Heart right ventricle (tissue), 16 donors: ENCODE data around the gene CRIP2. TPM values are rescaled to one million over a fixed set of nuclear protein-coding genes. Genes with fewer than 3 reads are reported as not detected.

ENCODE experiments used
- ATAC-seq, 8 donors: fragments of 200-7000 bp; cut with Tn5 transposase; one replicate each; pipeline ENCODE4 v1.9.1; 2020; ENCODE audit warnings: mild to moderate bottlenecking in 8 of 8, moderate library complexity in 8 of 8, moderate number of reproducible peaks in 1 of 8
- DNase-seq, 2 donors: peaks; one replicate each; pipeline ENCODE4 v3.0.0-alpha.2; 2020
- H3K27ac ChIP-seq, 10 donors: fragments of 200-600 bp; sonication (generic) in 2 of 10; one replicate each; pipeline versions ENCODE4 v1.5.0 to v1.8.0; 2020 to 2022; ENCODE audit warnings: mild to moderate bottlenecking in 3 of 10
- H3K27me3 ChIP-seq, 7 donors: fragments of 200-600 bp; one replicate each; pipeline ENCODE4 v1.8.0; 2021 to 2022; ENCODE audit warnings: mild to moderate bottlenecking in 2 of 7
- H3K36me3 ChIP-seq, 9 donors: fragments of 200-600 bp; sonication (generic) in 1 of 9; one replicate each; pipeline versions ENCODE4 v1.5.0 to v1.8.0; 2020 to 2022; ENCODE audit warnings: mild to moderate bottlenecking in 2 of 9
- H3K4me1 ChIP-seq, 9 donors: fragments of 200-600 bp; sonication (generic) in 1 of 9; one replicate each; pipeline versions ENCODE4 v1.5.0 to v1.8.0; 2020 to 2022; ENCODE audit warnings: mild to moderate bottlenecking in 4 of 9
- H3K4me3 ChIP-seq, 10 donors: fragments of 200-600 bp; sonication (generic) in 2 of 10; one replicate each; pipeline versions ENCODE4 v1.5.0 to v1.8.0; 2020 to 2022; ENCODE audit warnings: mild to moderate bottlenecking in 7 of 10, moderate library complexity in 2 of 10
- H3K9me3 ChIP-seq, 11 donors: fragments of 200-600 bp in 10 of 11; sonication (generic) in 2 of 11; one replicate each; pipeline versions ENCODE4 v1.5.0 to v1.8.0; 2013 to 2022; ENCODE audit warnings: mild to moderate bottlenecking in 2 of 11, control low read depth in 1 of 11, moderate library complexity in 1 of 11
- CTCF ChIP-seq, 9 donors: fragments of 200-600 bp; sonication (generic) in 2 of 9; IDR thresholded peaks; one replicate each; pipeline versions ENCODE4 v1.5.0 to v1.8.0; 2021 to 2022; ENCODE audit warnings: antibody characterized with exemption in 9 of 9, mild to moderate bottlenecking in 5 of 9, moderate library complexity in 1 of 9
- WGBS, 2 donors: extraction: QIAGEN DNeasy Blood & Tissue Kit; methylation state at CpG; one replicate each; pipeline ENCODE4 v1.1.7; 2013; ENCODE audit warnings: inconsistent platforms in 1 of 2; 5-methylcytosine and 5-hydroxymethylcytosine counted together
- intact Hi-C, 10 donors: fragments of 100-400 bp; cut with DNase I; formaldehyde crosslinking; loops; one replicate each; pipeline versions ENCODE4 v1.11.1 to v1.14.2; 2022
- polyA plus RNA-seq, 2 donors: library from polyadenylated mRNA; stranded (reverse); fragments of 200-250 nt; gene quantifications; one replicate each; pipeline ENCODE4 v1.2.3, GENCODE V29; 2013
- total RNA-seq, 10 donors: library from RNA; stranded (reverse); fragmentation: NEBNext Ultra II Directional in 3 of 10; extraction: Animal tissue kit (Norgen Biotek cat#: 25700) in 3 of 10; gene quantifications; one replicate each; pipeline versions ENCODE4 v1.2.1 to v1.2.4, GENCODE V29; 2021 to 2023
- donor health status: Arrhythmogenic right ventricular cardiomyopathy.
- donor health status: ischemic (EF 13 %, LVEDD 7.1; RV severe dilation, severe dysfunction).
- donor health status: healthy with polysubstance abuse.
- donor health status: DM: no; HTN: yes; CAD: no.
- donor health status: DM: no; HTN: no; CAD: no.
- donor health status: ischemic (EF 25% LVEDD 6.9; RV normal size, moderate dysfunction).
- donor health status: ischemic (EF 25% LVEDD 5.7; RV mildly dilated, moderate dysfunction).
- donor health status: healthy.
- donor health status: DM: yes; HTN: yes; CAD: no.
- donor health status: Ischemic cardiomyopathy.
- donor health status: ischemic (EF 35%, LVEDD 5.7; RV mildly dilated, moderate dysfunction).
- donor health status: nonischemic (EF 11% LVEDD 7.7; RV severe dilation, severe dysfunction).
- donor health status: DM: yes; HTN: yes; CAD: no.
- donor health status: PGD.
- donor health status: ischemic (EF 29% LVEDD 5.4; RV normal size, mild dysfunction).
- donor health status: nonischemic (EF 23%, LVEDD 6.1; RV moderate dilation, normal function).

The CRIP2 gene
- total and polyA plus RNA-seq, 12 donors, result 731 to 1,223 (median 927) TPM

GRCh38 chr14:105526776-105527380, 52.3 kb downstream of the CRIP2 start:
- TF ChIP-seq CTCF (IDR thresholded peaks at IDR 0.05), result no peak
- intact Hi-C loops, result loop anchor here in 7 of 10 donors (1.0 to 10.0 kb wide), 8 partner anchors 35 to 314 kb away; partner anchors contain the start of gene TEDC1 (in 2 of the 7)

GRCh38 chr14:105527381-105527825, 52.8 kb downstream of the CRIP2 start:
- no peak for TF ChIP-seq CTCF (IDR thresholded peaks at IDR 0.05)
- no peaks in the 10 kb centered on the region for H3K9me3 ChIP-seq
- intact Hi-C loops, result loop anchor here in 7 of 10 donors (1.0 to 10.0 kb wide), 8 partner anchors 35 to 314 kb away; partner anchors contain the start of gene TEDC1 (in 2 of the 7)
- H3K36me3 ChIP-seq, result no peaks in the 10 kb centered on the region
- DNase-seq (no peak), ATAC-seq (peak in 3 of 8 donors; percentile 1 to 6 (median 3))
- WGBS, 2 donors, result 36% methylated on average over 23 of the region's 23 CpGs
- peak overlapping the region; percentile 47 to 83 (median 69) for H3K4me3 ChIP-seq
- peaks cover 0 to 62% (median 2%) of the 10 kb centered on the region in 7 donors for H3K27me3 ChIP-seq
- H3K27ac ChIP-seq, result peak overlapping the region in 4 of 10 donors; percentile 30 to 83 (median 70)
- H3K4me1 ChIP-seq, result peaks cover 11 to 38% (median 30%) of the 10 kb centered on the region in 9 donors

More at GRCh38 chr14:105526776-105527380, 52.3 kb downstream of the CRIP2 start:
- Histone ChIP-seq H3K4me3 (peak overlapping the region; percentile 47 to 83 (median 69)), H3K27me3 (peaks cover 0 to 66% (median 7%) of the 10 kb centered on the region in 7 donors), H3K9me3 (no peaks in the 10 kb centered on the region), H3K4me1 (peaks cover 11 to 38% (median 30%) of the 10 kb centered on the region in 9 donors), H3K36me3 (no peaks in the 10 kb centered on the region), H3K27ac (peak overlapping the region in 4 of 10 donors; percentile 13 to 60 (median 34))
- WGBS, 2 donors, result 2% methylated on average over 45 to 48 of the region's 48 CpGs
- ATAC-seq (peak in 3 of 8 donors; percentile 4 to 13 (median 8)), DNase-seq (no peak)

- H3K9me3 ChIP-seq, result no peaks in the 10 kb centered on the region
- TF ChIP-seq CTCF (IDR thresholded peaks at IDR 0.05), result peak; percentile 72 to 95 (median 90)
- peak; percentile 66 to 84 (median 75) for ATAC-seq
- H3K36me3 ChIP-seq, result no peaks in the 10 kb centered on the region
- peak overlapping the region in 9 of 10 donors; percentile 30 to 83 (median 71) for H3K27ac ChIP-seq
- WGBS, 2 donors, result 10% methylated on average over 59 to 67 of the region's 67 CpGs
- peak overlapping the region; percentile 29 to 83 (median 69) for H3K4me3 ChIP-seq
- intact Hi-C loops, result loop anchor here in 9 of 10 donors (1.0 to 10.0 kb wide), 8 partner anchors 36 to 315 kb away; partner anchors contain the start of gene TEDC1 (in 2 of the 9)
- peak; percentile 80 to 85 for DNase-seq
- peaks cover 0 to 62% (median 0%) of the 10 kb centered on the region in 7 donors for H3K27me3 ChIP-seq
- peaks cover 11 to 38% (median 30%) of the 10 kb centered on the region in 9 donors for H3K4me1 ChIP-seq
Observed at GRCh38 chr14:105527826-105528585, 53.4 kb downstream of the CRIP2 start.
